ENCODE data around the gene PCYT2.
A peak's percentile ranks its signal among the peaks of the same experiment; 100 is the strongest.

Gene PCYT2

DNA sequence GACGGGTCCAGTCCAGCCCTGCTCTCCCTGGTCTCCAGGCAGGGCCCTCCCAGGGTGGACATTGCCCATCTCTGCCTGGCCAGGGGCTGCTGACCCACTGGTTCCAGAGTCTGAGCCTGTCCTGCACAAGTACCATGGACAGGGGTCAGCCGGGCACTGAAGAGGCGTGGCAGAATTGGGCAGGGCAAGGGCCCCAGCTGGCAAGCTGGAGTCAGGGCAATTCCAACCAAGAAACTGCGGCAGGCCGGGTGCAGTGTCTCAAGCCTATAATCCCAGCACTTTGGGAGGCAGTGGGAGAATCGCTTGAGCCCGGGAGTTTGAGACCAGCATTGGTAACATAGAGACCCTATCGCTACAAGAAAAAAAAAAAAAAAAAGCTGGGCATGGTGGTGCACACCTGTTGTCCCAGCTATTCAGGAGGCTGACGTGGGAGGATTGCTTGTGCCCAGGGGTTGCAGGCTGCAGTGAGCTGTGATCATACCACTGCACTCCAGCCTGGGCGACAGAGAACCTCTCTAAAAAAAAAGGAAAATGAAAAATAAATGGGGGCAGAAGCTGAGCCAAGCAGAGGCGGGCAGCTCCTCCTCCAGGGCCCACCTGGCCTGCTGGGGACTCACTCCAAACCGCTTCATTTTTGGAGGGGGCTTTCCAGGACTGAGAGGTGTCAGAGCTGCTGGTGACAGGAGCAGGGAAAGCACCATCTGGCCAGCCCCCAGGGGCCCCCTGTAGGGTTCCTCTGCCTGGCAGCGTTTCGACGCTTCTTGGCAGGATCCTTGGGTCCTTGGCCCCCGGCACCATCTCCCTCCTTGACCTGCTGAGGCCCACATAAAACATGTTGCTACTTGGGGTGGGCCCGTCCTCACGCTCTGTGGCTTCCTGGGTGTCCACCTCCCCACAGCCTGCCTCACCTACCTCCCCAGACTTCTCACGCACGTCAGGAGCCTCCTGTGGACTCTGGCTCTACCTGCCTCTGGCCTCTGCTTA is 19.2 kb upstream of the PCYT2 start:
- DNase-seq (ENCODE audit: low read depth, low spot score) = no peak
- in situ Hi-C loops (cut with HindIII; ENCODE audit: low sequenced_read_pairs) = no loop called here
- no peak overlapping the region for H3K4me3 ChIP-seq (ENCODE audit: low read depth, low read length)
- TF ChIP-seq CTCF (IDR thresholded peaks at IDR 0.05; ENCODE audit: low read depth, low read length) = no peak

DNA sequence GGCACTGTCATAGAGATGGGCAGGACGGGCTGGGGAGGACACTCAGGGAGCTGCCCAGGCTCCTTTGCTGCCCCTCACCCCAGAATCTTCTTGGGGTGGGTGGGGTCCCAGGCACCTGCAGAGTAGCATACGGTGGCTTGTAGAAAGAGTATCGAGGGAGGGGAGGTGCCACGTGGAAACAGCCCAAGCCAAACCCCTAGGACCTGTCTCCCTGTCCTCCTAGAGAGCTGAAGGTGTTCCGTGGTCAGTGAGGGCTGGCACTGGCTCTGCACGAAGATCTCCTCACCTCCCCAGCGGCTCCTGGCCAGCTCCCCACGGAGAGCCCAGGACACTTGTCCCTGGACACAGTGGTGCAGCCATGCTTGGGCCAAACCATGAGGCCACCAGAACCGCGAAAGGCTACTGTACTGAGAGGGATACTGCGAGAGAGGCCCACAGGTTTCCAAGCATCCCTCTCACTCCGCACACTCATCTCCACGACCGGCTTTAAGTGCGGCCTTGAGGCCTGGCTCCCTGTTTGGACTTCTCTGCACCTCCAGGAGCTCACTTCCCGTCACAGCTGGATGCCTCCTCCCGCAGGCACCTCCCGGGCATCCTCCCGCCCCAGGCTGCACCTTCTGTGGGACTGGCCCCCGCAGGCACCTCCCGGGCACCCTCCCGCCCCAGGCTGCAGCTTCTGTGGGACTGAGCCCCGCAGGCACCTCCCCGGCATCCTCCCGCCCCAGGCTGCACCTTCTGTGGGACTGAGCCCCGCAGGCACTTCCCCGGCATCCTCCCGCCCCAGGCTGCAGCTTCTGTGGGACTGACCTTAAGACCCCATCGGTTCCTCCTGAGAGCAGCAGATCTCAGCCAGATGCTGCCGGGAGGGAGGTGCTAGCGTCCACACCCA is 18.3 kb upstream of the PCYT2 start:
- in situ Hi-C loops (cut with HindIII; ENCODE audit: low sequenced_read_pairs) = no loop called here
- no peak for TF ChIP-seq CTCF (IDR thresholded peaks at IDR 0.05; ENCODE audit: low read depth, low read length)
- no peak for DNase-seq (ENCODE audit: low read depth, low spot score)
- H3K4me3 ChIP-seq (ENCODE audit: low read depth, low read length) = no peak overlapping the region

- no peak for TF ChIP-seq CTCF (IDR thresholded peaks at IDR 0.05; ENCODE audit: low read depth, low read length)
- peak overlapping the region; percentile 76 for H3K4me3 ChIP-seq (ENCODE audit: low read depth, low read length)
- DNase-seq (ENCODE audit: low read depth, low spot score) = no peak
- in situ Hi-C loops (cut with HindIII; ENCODE audit: low sequenced_read_pairs) = no loop called here
Measured at GRCh38 chr17:81928544-81929252, 17.5 kb upstream of the PCYT2 start.

DNA sequence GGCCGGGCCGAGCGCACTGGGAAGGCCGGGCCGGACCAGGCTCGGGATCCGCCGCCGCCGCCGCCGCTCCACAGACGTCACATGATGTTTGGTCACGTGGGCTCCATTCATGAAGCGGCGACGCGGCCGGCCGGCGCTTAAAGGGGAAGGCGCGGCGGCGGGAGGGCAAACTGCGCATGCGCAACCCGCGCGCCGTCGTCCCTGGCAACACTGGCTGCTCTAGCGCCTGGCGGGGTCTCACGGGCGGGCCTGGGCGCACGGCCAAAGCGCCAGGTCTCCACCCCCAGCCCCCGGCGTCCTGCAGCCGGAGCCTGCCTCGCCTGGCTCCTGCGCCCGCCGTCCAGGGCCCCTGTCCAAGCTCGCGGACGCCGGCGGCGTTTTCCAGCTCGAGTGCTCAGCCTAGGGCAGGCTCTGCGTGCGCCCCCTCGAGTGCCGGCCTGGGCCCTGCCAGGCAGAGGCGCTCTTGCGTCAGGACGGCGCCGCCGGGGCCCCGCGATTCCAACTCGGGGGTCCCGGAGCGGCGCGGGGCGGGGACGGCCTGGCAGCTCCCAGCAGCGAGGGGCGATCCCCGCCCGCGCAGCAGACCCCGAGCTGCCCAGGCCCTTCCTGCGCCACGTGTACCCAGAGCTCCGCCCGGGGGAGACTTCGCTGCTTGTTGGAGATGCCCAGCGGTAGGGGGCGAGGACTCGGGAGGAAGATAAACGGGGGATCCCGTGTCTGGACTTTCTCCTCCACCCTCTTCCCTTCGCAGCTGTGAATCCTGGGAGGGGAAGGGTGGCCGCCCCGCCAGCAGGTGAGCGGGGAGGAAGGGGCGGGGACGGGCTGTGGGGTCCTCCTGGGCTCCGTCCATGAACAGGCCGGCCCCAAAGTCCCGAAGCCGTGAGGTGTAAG is 16.7 kb upstream of the PCYT2 start, which contains the start of gene MAFG:
Gene MAFG (minus strand): TSS at position 83 of the 891 bp plus-strand sequence. CDS start 4,550 bp downstream, outside the sequence.
- H3K4me3 ChIP-seq (ENCODE audit: low read depth, low read length) = peak within 1 kb of the TSS; percentile 76
- in situ Hi-C loops (cut with HindIII; ENCODE audit: low sequenced_read_pairs) = no loop called here
- DNase-seq (ENCODE audit: low read depth, low spot score) = peak; percentile 96
- TF ChIP-seq CTCF (IDR thresholded peaks at IDR 0.05; ENCODE audit: low read depth, low read length) = peak; percentile 33

DNA sequence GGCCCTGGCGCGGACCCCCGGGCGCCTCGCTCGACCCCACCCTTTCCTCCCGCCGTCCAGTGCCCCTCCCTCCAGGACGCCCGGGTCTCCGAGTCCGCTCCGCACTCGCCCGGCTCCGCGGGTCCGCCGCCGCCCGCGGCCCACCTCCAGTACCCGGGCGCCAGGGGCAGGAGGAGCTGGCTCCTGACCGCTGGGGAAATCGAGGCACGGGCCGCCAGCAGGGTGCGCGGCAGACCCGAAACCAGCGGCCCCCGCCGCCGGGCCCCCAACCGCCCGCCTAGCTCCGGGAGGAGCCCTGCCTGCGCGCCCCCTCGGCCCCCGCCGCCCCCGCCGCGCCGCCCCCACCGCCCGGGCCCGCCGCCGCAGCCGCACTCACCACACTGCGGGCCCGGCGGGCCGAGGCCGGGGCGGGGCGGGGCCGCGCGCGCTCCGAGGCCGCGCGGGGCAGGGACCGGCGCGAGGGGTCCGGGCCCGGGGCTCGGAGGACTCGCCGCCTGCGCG is 16.0 kb upstream of the PCYT2 start:
- in situ Hi-C loops (cut with HindIII; ENCODE audit: low sequenced_read_pairs) = no loop called here

More for the DNA sequence above, 16.0 kb upstream of the PCYT2 start:
- peak overlapping the region; percentile 76 for H3K4me3 ChIP-seq (ENCODE audit: low read depth, low read length)
- DNase-seq (ENCODE audit: low read depth, low spot score) = no peak
- no peak for TF ChIP-seq CTCF (IDR thresholded peaks at IDR 0.05; ENCODE audit: low read depth, low read length)

All from astrocyte of the spinal cord (primary cell).